GM18909 (cell line): ENCODE measurements around the gene KRT35.
"Not testable (repeated sequence)": the region's sequence is repeated elsewhere in the genome, so short reads cannot be mapped to it uniquely, and the experiment has no call there.

ENCODE experiments used
- ATAC-seq: cut with Tn5 transposase; IDR thresholded peaks from one replicate; pipeline ENCODE4 v1.9.1; 2021; ENCODE audit warnings: mild to moderate bottlenecking; ENCODE audit not compliant: unreplicated experiment, poor library complexity

KRT35 gene

DNA sequence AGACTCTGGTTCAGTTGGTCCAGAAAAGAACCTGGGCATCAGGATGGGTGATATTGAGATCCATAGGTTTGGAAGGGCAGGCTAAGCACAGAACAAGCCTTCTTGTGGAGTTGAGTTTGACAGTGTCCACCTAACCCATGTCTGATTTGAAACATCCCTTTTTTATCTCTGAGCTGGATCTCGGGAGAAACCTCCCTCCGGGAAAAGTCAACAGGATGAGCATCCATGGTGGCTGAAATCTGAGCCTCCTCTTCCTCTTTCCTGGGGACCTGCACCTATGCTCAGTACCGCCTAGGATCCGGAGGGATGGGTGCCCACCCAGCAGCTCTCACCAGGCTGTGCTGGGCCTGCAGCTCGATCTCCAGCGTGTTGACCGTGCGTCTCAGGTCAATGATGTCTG lies 17.2 kb downstream of the KRT35 start:
- no peak for ATAC-seq

- ATAC-seq = no peak
Observed at GRCh38 chr17:41462705-41463104, 18.2 kb downstream of the KRT35 start.

GRCh38 chr17:41457676-41458075 lies 23.3 kb downstream of the KRT35 start:
- no peak for ATAC-seq

- ATAC-seq = no peak
Observed at GRCh38 chr17:41456204-41456603, 24.7 kb downstream of the KRT35 start.

DNA sequence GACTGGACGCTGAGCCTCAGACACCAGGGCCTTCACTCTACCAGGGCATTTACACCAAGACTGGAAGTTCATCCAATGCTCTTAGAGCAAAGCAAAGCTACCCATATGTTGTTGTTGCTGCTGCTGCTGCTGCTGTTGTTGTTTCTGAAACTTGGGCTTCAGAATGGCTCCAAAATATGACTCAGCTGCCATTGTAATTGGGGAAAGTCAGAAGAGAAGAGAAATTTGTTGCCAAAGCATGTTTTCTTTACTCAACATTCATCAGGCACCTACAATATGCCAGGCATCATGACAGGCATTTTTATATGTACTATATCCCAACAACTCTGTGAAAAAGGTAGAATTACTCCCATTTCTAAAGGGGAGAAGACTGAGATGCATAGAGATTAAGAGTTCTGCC lies 25.7 kb downstream of the KRT35 start:
- no peak for ATAC-seq

DNA sequence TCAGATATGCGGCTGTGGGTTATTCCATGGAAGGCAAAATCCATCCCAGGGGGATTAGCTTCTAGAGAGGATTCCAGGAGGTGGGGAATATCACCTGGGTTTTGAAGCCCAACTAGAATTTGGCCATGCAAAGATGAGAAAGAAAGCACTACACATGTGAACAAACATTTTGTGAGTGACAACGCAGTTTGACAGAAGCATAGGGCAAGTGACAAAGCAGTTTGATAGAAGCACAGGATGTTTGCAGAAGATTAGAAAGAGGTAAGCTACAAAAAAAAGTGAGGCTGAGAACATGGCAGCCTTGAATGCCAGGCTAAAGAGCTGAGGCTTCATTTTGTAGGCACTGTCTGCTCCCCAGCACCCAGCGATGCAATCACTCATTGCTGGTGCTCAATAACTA lies 27.9 kb downstream of the KRT35 start:
- no peak for ATAC-seq

DNA sequence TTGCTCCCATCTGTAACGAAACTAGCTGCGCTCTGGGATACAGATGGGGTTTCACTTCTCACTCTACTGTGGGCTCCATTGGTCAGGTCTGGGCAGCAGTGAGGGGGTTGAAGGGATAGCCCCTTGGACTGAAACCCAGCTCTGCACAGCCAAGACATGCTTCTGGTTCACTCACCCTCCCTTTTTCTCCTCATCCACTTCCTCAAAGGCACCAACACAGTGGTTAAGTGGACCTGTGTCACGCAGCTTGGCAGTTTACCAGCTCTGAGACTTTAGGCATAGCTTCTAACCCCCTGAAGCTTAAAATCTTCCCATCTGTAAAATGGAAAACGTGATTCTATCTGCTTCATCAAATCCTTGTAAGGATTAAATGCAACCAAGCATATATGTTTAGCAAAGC lies 28.7 kb downstream of the KRT35 start:
- no peak for ATAC-seq

DNA sequence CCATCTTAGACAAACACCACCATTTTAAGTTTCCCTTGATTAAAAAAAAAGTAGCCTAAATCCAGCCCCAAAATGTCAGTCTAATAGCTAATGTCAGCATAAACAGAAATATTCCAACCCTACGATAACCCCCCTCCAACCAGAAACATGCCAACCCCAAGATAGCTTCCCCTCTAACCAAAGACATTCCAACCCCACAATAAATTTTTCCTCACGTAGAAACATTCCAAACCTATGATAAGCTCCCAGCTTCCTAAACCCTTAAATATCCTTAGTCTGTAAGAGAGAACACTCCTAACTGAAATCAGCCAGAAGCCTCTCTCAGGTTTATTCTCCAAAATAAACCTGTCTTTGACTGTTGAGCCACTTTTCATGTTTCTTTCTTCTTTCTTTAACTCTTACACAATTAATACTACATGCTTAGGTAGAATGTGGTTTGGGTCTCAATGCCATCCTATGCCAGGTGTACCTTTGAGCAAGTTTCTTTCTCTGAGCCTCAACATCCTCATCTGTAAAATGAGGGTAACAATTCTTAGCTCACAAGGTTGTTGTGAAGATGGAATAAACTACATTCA lies 29.7 kb downstream of the KRT35 start:
- no peak for ATAC-seq

- ATAC-seq = no peak
Observed at GRCh38 chr17:41449008-41449407, 31.9 kb downstream of the KRT35 start.

GRCh38 chr17:41448506-41448905 lies 32.4 kb downstream of the KRT35 start:
- no peak for ATAC-seq

- no peak for ATAC-seq
Observed at GRCh38 chr17:41446806-41447205, 34.1 kb downstream of the KRT35 start.

DNA sequence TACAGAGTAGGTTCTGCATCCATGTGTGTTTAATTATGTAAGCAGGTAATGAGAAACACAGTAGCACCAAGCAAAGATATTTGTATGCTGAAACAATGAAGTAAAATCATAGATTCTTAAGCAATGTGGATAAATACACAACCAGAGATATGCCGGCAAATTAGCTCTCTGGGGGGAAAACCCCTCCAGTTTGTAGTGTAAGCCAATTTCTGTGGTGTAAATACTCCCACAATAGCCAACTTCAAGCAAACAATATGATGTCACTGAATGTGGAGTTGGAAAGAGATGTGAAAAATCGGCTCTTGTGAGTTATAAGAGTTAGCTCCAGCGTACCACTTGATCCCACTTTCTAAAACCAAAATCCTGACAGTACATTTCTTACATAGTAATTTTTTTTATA lies 36.3 kb downstream of the KRT35 start:
- ATAC-seq = no peak

DNA sequence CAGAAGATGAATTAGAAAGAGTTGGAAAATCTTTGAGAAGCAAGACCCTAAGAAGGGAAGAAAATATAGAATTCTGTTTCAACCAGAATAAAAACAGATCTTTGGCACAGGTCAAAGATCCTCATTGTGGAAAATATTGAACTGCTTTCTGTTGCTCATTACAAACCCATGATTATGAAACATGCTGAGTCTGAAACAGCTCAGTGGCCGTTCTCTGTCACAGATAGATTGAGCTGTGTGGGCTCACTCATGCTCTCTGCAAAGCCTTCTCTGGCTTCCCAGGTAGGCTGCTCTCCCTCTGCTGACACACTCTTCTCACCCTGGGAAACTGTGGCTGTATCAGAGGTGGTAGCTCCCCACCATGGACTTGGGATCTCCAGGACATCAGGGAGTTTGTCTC lies 36.8 kb downstream of the KRT35 start:
- ATAC-seq = no peak

DNA sequence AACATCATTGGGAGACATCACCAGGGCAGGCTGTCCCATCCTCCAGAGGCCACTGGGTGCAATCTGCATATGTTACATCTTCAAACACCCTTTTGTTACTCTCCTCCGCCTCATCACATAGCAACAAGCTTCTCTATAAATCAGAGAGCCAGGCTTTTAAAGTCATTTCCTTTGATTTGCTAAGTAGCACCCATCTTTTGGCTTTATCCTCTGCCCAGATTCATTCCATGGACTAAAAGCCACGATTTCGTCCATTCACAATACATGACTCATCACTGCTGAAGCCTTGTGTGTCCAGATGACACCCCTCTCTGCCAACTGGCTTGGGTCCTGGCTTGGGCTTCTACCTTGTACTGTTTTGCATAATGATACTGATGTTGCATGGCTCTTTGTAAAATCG lies 38.2 kb downstream of the KRT35 start:
- no peak for ATAC-seq

DNA sequence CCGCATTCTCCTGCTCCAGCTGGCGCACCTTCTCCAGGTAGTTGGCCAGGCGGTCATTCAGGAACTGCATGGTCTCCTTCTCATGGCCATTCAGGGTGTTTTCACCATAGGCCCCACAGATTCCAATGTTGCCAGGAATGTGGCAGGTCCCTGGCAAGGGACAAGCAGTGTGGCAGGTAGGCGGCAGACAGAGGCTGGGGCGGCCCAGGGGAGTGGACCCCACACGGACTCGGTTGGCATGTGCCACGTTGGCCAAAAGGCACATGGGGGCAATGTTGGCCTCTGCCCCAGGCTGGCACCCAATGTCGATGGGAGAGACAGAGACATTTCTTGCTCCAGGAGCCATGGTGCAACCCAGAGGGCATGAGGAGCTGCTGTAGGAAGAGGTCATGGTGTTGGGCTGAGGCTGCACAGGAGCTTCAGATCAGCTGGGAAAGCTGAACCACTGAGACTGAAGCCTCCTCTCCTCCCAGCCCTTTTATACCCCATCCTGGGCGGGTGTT lies 40.4 kb downstream of the KRT35 start, which contains the start of gene KRT38:
Gene KRT38 (minus strand): TSS at position 453 of the 503 bp plus-strand sequence. CDS start 62 bp downstream, at position 391.
- ATAC-seq = no peak

DNA sequence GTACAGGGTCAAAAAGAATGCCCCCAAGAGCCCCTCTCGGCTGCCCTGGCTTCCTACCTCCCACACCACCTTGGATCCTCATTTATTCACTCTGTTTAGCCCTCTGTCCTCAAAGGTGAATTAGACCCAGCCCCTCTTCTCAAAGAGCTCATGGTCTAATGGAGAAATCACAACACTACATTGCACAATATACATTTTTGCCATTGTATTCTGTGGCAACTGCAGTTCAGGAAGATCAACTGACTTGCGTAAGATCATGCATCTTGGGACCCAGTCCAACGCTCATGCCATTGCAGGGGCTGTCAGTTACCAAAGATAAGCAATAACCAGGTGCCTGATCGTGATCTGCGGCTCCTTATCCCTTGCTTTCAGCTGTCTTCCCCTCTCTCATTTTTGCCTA lies 41.6 kb downstream of the KRT35 start:
- ATAC-seq = no peak

DNA sequence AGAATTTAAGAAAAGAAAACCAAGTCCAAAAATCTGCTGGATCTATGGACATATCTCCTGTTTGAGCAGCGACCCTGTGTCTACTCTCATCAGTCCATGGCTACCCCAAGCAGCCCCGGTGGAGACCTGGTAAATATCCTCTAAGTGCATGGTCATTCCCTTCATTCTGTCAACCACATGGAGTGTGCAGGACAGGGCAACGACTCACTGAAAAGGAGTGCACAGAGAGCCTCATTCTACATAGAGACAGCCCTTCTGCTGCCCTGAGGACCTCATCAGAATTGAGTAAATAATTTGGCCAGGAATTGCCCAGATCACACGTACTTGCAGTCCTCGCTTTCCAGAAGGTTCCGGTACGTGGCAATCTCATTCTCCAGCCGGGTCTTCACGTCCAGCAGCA lies 43.2 kb downstream of the KRT35 start:
- ATAC-seq = no peak

- ATAC-seq = no peak
Observed at GRCh38 chr17:41437254-41437653, 43.7 kb downstream of the KRT35 start.

DNA sequence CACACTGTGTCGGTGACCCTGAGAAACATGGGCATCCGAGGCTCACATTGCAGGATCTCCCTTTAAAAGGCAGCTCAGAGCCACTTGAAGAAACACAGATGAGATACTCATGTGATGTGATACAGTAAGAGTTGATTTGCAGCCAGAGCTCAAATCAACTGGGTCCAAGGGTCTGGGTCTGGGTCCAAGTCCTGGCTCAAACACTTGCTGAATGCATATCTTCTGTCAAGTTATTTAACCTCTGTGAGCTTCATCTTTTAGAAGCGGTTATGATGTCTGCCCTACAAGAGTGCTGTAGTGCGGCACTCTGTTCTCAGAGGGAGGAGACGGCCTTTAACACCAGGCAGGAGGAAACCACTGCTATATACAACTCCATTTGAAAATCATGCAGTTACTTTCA lies 46.5 kb downstream of the KRT35 start:
- ATAC-seq = no peak

DNA sequence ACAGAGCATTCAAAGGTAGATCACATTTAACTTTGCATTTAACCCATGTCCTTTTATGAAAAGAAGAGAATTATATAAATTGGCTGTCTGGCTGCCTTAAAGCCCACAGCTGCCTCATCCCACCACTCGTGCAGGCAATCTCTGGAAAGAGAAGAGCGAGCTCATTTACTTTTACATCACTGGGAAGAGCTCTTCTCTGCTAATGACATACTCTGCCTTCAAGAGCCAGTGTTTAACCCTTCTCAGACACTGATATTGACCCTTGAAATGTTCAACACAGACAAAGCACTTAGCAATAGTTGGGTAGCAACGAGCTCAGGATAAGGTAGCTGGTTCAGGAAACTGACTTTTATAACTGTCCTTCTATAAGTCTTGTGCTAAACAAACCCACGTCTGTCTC lies 46.9 kb downstream of the KRT35 start:
- no peak for ATAC-seq

DNA sequence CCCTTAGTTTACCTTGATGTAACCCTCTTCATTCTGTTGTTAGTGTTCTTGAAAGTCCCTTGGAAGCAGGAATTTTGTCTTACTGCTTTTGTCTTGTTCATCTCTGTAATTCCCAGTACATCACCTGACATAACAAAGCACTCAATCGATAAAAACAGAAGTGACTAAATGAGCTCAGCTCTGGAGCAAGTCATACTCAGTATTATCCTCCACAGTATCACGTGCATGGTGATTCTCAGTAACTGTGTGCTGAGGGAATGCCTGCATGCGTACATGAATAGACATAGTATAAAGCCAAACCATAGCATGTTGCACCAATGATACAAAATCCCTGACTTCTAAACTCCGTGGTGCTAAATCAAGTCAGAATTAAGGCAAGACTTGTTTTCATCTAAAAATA lies 47.4 kb downstream of the KRT35 start:
- no peak for ATAC-seq

- ATAC-seq = not testable (repeated sequence)
Observed at GRCh38 chr17:41430376-41430775, 50.6 kb downstream of the KRT35 start.

GRCh38 chr17:41429667-41430066 lies 51.3 kb downstream of the KRT35 start:
- no peak for ATAC-seq
